GM18498 (cell line): Measurements from ENCODE around the gene ZNF417.
"Not testable (repeated sequence)": the region's sequence is repeated elsewhere in the genome, so short reads cannot be mapped to it uniquely, and the experiment has no call there.

Source experiments
- ATAC-seq: cut with Tn5 transposase; IDR thresholded peaks from one replicate; pipeline ENCODE4 v1.9.1; 2021; ENCODE audit warnings: mild to moderate bottlenecking, moderate library complexity; ENCODE audit not compliant: unreplicated experiment

Gene ZNF417

DNA sequence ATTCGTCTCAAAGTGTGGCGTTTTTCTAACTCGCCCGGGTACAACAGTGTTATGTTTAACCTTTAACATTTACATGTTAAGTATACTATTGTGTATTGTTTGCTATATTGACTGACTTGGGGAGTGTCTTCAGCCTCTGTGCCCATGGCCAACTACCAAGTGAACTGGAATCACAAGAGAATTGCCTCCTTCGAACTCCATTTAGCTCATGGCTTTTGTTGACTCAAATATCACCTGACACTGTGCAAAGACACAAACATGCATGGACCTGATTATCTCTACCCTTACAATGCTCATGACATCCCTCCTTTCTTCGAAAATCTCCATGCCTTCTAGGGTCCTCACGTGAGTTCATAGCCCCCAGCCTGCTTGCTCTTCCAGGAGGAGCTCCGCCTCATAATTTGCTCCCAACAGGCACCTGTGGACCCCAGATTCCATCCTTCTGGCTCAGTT is 28.3 kb downstream of the ZNF417 start:
- ATAC-seq: peak; percentile 10

DNA sequence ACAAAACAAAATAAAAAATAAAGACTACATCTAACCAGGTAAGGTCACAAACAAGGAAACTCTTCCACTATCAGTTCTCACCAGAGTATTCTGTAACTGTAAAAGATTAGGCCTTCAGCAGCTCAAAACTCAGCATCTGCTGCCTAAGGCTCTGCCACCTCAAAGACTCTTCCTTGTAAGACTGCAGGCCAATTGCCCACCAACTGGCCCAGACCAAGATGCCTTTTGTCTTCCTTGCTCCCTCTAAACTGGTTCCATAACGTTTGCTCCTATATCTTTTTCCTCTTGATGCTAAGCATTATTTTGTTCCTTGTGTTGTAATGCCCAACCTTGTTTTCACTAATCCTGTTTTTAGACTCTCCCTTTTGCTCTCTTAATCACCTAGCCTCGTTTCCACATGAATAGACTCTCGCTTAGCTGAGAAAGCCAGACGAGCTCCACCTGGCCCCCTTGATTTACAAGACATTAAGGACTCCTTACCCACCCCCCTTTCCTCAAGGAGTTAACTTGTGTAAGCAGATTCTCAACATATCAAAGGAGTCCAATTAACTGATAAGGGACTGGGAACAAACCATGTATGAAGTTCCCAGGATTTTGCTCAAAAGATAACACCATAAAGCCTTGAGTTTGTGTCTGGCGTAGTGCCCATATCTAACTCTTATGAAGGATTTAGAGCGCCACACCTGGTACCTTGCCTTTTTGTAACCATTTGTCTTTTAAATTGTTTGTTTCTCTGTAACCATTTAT is 29.0 kb downstream of the ZNF417 start:
- no peak for ATAC-seq

GRCh38 chr19:57886046-57886445 is 30.3 kb downstream of the ZNF417 start:
- no peak for ATAC-seq

DNA sequence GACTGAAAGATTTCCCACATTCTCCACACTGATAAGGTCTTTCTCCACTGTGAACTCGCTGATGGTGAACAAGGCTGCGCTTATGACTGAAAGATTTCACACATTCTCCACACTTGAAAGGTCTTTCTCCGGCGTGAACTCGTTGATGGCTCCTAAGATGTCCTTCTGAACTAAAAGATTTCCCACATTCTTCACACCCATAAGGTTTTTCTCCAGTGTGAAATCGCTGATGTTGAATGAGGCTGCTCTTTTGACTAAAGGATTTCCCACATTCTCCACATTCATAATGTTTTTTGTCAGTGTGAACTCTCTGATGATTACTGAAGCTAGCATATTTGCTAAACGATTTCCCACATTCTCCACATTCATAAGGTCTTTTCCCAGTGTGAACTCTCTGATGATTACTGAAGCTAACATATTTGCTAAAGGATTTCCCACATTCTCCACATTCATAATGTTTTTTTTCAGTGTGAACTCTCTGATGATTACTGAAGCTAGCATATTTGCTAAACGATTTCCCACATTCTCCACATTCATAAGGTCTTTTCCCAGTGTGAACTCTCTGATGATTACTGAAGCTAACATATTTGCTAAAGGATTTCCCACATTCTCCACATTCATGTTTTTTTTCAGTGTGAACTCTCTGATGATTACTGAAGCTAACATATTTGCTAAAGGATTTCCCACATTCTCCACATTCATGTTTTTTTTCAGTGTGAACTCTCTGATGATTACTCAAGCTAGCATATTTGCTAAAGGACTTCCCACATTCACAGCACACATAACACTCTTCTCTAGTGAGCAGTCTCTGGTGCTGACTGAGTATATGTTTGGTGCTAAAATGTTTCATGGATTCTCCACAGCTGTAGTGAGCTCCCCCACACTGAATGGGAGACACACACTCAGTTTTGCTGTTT is 42.3 kb downstream of the ZNF417 start:
- ATAC-seq: not testable (repeated sequence)

GRCh38 chr19:57872450-57872849 is 43.9 kb downstream of the ZNF417 start:
- no peak for ATAC-seq

DNA sequence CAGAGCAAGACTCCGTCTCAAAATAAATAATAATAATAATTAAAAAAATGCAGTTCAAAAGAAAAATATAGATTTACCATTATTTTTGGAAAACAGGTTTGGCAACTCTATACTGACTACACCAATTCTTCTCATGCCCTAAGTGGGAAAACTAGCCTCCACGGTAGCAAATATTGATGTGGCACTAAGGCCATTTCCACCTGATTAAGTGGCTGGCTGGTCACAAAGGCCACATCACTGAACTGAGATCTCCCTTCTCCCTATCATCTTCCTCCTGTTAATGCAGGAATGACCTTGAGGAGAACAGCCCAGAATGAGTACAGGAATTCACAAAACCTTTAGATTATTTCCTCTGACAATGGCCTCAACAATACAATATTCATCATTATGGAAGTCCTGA is 46.2 kb downstream of the ZNF417 start:
- ATAC-seq: no peak

- not testable (repeated sequence) for ATAC-seq
Measured at GRCh38 chr19:57869655-57870054, 46.7 kb downstream of the ZNF417 start.

DNA sequence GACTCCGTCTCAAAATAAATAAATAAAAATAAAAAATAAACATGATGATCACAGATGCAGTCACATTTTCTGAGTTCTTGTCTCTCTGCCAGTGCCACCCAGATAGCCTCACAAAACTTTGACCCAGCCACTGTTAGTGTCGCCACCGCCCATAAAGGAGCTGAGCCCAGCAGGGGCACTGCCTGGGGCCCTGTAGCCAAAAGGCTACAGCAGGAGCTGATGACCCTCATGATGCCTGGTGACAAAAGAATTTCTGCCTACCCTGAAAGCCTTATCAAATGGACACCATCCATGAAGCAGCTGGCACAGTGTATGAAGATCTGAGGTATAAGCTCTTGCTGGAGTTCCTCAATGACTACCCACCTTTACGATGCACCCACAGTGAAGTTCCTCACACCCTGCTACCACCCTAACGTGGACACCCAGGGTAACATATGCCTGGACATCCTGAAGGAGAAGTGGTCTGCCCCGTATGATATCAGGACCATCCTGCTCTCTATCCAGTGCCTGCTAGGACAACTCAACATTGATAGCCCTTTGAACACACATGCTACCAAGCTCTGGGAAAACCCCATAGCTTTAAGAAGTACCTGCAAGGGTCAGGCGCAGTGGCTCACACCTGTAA is 48.4 kb downstream of the ZNF417 start:
- ATAC-seq: no peak
